H54 (cell line): ENCODE data around the gene TFCP2L1.
A peak's percentile ranks its signal among the peaks of the same experiment; 100 is the strongest.

ENCODE experiments used
- DNase-seq: peaks from one replicate; pipeline ENCODE4 v3.0.0; 2011; ENCODE audit warnings: low spot score, mixed read lengths; ENCODE audit not compliant: insufficient read length
- FAIRE-seq: peaks from 3 replicates; lab custom pipeline; 2011; peaks lifted over from hg19 to GRCh38; lab: Jason Lieb, UNC
- POLR2A ChIP-seq: IDR thresholded peaks from 2 replicates; pipeline ENCODE4 v1.6.1; 2011; ENCODE audit warnings: low read depth, mild to moderate bottlenecking, low read length

TFCP2L1 gene

GRCh38 chr2:121247971-121248370, 37.0 kb downstream of the TFCP2L1 start:
- DNase-seq: no peak
- no peak for FAIRE-seq
- TF ChIP-seq POLR2A: no peak

GRCh38 chr2:121247534-121247933, 37.5 kb downstream of the TFCP2L1 start:
- TF ChIP-seq POLR2A: no peak
- FAIRE-seq (no peak), DNase-seq (no peak)

DNA sequence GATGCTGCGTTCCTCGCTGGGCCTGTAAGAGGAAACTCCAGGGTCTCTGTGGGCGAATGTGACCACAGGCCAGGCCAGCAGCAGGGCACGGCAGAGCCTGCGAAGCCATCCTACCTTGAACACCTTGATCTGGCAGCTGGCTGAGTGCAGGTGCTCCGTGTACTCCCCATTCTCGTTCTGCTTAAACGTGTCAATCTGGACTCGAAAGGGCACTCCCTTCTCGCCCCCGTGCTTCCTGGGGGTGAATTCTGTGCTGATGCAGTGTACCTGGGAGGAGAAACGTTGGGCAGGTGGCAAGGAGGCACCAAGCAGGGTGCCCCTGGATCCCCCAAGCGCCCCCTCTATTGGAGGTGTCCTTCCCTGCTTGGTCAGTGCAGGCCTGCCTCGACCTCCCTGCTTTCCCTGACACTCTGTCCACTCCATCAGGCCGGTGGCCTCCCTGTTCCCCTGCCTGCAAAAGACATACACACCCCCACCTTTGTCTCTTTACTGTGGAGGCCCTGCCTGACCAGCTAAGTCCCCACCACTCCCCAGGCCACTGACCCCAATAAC, 38.2 kb downstream of the TFCP2L1 start:
- DNase-seq (no peak), FAIRE-seq (no peak)
- no peak for TF ChIP-seq POLR2A

- TF ChIP-seq POLR2A: no peak
- DNase-seq (no peak), FAIRE-seq (no peak)
Measured at GRCh38 chr2:121245913-121246312, 39.1 kb downstream of the TFCP2L1 start.

DNA sequence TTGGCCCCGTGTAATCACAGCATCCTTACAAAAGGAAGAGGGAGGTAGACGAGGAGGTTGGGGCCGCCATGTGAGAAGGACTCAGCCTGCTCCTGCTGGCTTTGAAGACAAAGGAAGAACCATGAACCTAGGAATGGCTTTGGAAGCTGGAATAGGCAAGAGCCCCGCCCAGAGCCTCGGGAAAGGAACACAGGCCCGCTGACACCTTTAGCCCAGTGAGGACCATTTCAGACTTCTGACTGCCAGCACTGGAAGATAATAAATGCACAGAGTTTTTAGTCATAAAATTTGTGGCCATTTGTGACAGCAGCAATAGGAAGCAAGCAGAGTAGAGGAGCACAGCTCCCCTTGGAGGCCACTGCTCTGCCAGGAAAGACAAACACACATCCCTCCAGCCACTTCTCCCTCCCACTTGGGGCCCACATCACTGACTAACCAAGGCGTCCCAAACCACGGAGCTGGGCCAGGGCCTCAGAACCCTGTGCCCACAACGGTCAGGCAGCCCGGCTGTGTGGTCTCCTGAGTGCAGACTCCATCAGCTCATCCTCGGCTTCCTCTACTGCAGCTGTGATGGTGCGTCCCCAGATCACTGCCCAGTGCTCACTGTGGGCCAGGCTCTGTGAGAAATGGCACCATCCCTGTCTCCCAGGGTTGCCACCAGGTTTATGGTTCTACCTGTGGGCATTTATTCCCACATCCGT, 39.7 kb downstream of the TFCP2L1 start:
- TF ChIP-seq POLR2A: no peak
- DNase-seq: no peak
- no peak for FAIRE-seq

DNA sequence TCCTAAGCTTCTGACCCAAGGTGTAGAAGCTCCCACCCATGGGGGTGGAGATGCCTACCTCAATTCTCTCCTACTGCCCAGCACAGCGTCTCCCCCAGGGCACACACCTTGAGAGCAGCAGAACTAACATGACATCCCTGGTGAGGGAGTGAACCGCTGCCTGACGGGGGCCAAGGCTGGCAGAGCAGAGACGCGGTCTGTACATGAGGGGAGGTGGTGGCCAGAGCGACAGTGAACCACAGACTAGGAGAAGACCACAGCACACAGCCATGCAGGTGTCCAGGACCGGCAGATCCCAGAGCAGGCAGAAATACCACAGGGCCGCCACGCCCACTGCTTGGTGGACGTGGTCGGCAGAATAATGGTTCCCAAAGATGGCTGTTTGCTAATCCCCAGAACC, 40.4 kb downstream of the TFCP2L1 start:
- no peak for FAIRE-seq
- DNase-seq: no peak
- TF ChIP-seq POLR2A: no peak

GRCh38 chr2:121243821-121244460, 41.1 kb downstream of the TFCP2L1 start:
- no peak for DNase-seq
- no peak for TF ChIP-seq POLR2A
- no peak for FAIRE-seq

GRCh38 chr2:121242976-121243375, 42.0 kb downstream of the TFCP2L1 start:
- no peak for TF ChIP-seq POLR2A
- DNase-seq (no peak), FAIRE-seq (no peak)

DNA sequence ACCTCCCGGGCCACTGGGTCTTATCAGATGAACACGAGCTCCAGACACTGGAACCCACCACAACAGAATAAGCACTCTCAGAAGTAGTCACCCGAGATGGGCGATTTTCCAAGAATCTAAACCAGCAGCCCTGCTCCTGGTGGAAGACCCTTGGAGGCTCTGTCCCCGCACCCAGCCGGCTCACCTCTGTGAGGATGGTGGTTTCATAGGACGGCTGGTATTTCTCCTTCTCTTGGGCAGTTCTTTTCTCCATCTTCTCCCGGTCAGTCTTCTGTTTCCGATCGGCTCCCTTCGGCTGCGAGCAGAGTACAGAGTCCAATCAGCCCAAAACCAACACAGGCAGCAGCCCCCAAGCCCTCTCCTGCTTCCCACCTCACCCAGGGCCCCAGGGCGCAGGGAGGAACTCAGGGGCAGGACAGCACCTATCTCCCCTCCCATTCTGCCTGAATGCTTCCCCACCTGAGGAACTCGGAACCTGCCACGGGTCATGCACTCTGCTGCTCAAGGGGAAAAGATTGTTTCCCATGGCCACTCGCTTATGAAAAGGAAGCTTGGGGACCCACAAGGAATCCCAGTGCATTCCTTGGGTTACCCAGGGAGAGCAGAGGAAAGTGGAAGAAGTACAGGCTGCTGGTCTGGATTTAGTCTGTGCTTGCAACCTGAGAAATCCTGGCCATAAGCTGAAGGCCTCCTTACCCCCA, 42.7 kb downstream of the TFCP2L1 start:
- DNase-seq: no peak
- no peak for FAIRE-seq
- TF ChIP-seq POLR2A: no peak

DNA sequence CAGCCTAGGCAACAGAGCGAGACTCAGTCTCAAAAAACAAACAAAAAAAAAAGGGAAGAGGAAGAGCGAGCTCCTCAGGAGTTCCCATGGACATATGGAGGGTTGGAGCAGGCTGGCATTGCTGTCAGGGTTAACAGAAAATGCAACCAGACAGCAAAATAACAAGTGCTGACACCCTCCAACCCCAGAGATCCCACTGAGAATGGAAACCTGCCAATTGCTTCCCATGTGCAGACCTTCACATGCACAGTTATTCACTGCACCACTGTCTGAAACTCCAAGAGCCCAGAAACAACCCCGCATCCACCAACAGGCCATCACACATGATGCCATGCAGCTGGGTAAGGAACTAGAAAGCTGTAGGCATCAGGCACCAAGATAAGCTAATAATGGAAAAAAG, 43.5 kb downstream of the TFCP2L1 start:
- DNase-seq (no peak), FAIRE-seq (no peak)
- no peak for TF ChIP-seq POLR2A

DNA sequence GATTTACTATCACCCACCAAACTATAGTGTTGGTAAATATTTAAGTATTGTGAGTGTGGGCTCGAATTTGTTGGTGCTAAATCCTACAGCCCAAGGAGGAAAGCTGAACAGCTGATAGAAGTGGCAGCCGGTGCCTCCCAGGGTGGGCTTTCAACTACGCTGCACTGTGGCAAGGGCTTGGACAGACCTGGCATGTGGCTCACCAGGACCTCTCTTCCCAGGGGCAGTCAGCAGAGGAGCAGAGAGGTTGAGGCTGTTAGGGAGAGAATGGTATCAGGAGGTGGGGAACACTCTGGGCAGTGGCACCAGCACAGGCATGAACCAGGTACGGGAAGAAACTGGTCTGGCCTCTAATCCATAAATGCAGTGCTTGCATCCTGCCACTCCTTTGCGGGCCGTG, 44.6 kb downstream of the TFCP2L1 start:
- no peak for FAIRE-seq
- TF ChIP-seq POLR2A: no peak
- DNase-seq: no peak

GRCh38 chr2:121239969-121240368, 45.0 kb downstream of the TFCP2L1 start:
- DNase-seq (no peak), FAIRE-seq (no peak)
- no peak for TF ChIP-seq POLR2A

GRCh38 chr2:121239471-121239870, 45.5 kb downstream of the TFCP2L1 start:
- no peak for TF ChIP-seq POLR2A
- DNase-seq (no peak), FAIRE-seq (no peak)

- FAIRE-seq (no peak), DNase-seq (no peak)
- TF ChIP-seq POLR2A: no peak
Measured at GRCh38 chr2:121238828-121239227, 46.2 kb downstream of the TFCP2L1 start.

- no peak for TF ChIP-seq POLR2A
- FAIRE-seq (peak; percentile 91), DNase-seq (peak; percentile 94)
Measured at GRCh38 chr2:121237980-121238665, 46.9 kb downstream of the TFCP2L1 start.
